ENCODE measurements around the gene H1-8.

H1-8 gene

DNA sequence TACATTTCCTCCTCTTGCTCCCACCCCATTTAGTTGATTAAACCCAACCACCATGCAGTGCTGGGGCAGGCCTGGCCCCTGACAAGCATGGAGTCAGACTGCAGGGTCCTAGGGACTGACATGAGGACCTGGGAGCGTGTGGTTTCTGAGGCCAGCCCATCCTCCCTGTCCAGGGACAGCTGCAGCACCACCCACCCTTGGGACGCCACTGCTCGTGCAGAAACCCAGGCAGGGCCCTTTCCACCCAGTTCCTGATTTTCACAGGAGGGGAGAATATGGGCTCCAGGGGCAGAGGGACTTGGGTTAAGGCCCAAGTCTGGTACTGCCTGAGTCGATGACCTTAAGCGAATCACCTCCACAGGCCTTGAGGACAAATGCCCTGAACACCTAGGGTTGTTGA lies 39.8 kb downstream of the H1-8 start:
- DNase-seq (ENCODE audit: low read depth) = no peak

DNA sequence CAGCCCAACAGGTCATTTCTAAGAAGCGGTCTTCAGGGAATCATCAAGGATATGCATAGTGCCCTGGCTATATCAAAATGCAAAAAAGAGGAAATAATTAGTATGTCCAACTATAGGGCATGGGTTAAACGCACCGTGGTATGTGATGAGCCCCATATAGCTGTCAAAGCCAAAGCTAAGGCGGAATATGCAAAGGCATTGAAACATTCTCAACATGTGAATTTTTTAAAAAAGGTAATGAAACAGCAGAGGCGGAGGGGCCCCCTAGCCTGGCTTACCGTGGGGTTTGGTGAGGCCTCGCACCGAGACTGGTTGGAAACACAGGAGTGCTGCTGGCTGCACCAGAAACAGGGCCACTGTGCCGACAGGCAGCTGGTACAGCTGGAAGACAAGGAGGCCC lies 40.3 kb downstream of the H1-8 start:
- TF ChIP-seq, protein P1, sequence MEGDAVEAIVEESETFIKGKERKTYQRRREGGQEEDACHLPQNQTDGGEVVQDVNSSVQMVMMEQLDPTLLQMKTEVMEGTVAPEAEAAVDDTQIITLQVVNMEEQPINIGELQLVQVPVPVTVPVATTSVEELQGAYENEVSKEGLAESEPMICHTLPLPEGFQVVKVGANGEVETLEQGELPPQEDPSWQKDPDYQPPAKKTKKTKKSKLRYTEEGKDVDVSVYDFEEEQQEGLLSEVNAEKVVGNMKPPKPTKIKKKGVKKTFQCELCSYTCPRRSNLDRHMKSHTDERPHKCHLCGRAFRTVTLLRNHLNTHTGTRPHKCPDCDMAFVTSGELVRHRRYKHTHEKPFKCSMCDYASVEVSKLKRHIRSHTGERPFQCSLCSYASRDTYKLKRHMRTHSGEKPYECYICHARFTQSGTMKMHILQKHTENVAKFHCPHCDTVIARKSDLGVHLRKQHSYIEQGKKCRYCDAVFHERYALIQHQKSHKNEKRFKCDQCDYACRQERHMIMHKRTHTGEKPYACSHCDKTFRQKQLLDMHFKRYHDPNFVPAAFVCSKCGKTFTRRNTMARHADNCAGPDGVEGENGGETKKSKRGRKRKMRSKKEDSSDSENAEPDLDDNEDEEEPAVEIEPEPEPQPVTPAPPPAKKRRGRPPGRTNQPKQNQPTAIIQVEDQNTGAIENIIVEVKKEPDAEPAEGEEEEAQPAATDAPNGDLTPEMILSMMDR (conservative IDR thresholded peaks at IDR 0.05; ENCODE audit: low read depth, low read length) = no peak
- DNase-seq (ENCODE audit: low read depth) = no peak
- no peak overlapping the region for H3K4me3 ChIP-seq (ENCODE audit: low read length)

More for the DNA sequence above, 39.8 kb downstream of the H1-8 start:
- TF ChIP-seq, protein P1 (conservative IDR thresholded peaks at IDR 0.05; ENCODE audit: low read depth, low read length) = no peak
- H3K4me3 ChIP-seq (ENCODE audit: low read length) = no peak overlapping the region

DNA sequence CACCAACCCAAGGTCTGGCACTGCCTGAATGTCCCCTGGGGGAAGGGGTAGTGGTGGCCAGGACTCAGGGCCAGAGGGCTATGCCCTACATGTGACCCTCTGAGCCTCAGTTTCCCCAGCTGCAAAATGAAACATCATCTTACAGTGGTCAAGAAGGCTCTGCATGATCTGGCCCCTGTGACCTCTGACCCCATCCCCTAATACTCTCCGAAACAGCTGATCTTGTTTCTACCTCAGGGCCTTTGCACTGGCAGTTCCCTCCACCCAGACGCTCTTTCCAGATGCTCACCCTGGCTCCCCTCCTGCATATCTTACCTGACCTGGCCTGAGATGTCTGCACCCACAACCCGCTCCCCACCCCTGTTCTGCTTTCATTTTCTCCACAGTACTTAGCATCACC lies 41.7 kb downstream of the H1-8 start:
- DNase-seq (ENCODE audit: low read depth) = no peak
- no peak overlapping the region for H3K4me3 ChIP-seq (ENCODE audit: low read length)
- TF ChIP-seq, protein P1 (conservative IDR thresholded peaks at IDR 0.05; ENCODE audit: low read depth, low read length) = no peak

DNA sequence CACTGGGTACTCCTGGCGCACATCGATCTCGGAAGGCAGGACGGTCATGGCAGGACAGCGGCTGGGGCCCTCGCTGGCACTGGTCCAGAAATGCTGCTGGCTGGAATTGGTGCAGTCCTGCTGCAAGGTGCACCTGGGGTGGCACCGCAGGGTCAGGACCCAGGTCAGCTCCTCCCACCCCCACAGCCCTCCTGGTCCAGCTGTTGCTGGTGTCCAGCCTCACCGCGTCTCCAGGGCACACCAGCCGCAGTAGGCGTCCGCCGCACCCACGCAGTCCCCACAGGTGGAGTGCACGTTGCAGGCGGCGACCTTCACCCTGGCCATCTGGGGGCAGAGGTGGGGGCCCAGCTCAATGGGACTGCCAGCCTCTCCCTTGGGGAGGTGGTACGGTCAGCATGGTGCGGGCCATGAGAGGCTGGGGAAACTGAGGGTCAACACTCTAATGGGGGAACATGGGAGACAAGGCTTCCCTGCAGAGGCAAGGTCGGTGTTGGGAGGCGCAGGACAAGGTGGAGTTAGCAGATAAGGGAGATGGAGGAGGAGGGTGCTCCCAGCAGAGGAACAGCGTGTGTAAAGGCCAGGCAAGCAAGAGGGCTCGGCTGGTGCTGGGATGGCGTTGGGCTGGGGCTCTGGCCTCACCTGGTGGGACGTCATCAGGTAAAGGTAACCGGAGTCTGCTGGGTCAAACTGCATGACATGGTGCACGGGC lies 43.1 kb downstream of the H1-8 start:
- no peak for DNase-seq (ENCODE audit: low read depth)
- H3K4me3 ChIP-seq (ENCODE audit: low read length) = no peak overlapping the region
- TF ChIP-seq, protein P1 (conservative IDR thresholded peaks at IDR 0.05; ENCODE audit: low read depth, low read length) = no peak

- TF ChIP-seq, protein P1 (conservative IDR thresholded peaks at IDR 0.05; ENCODE audit: low read depth, low read length) = no peak
- DNase-seq (ENCODE audit: low read depth) = no peak
- H3K4me3 ChIP-seq (ENCODE audit: low read length) = no peak overlapping the region
Observed at GRCh38 chr3:129586746-129587430, 43.9 kb downstream of the H1-8 start.

GRCh38 chr3:129587566-129588210 lies 44.7 kb downstream of the H1-8 start:
- TF ChIP-seq, protein P1 (conservative IDR thresholded peaks at IDR 0.05; ENCODE audit: low read depth, low read length) = no peak
- H3K4me3 ChIP-seq (ENCODE audit: low read length) = no peak overlapping the region

More at GRCh38 chr3:129587566-129588210, 44.7 kb downstream of the H1-8 start:
- DNase-seq (ENCODE audit: low read depth) = no peak
